HL-60 (cell line): ENCODE data around the gene TRIM25.

Source experiments
- POLR2AphosphoS5 ChIP-seq: IDR thresholded peaks from 2 replicates; pipeline ENCODE4 v1.6.1; 2012; ENCODE audit warnings: low read depth
- TF ChIP-seq, protein P1 (sequence below): IDR thresholded peaks from one replicate; pipeline ENCODE4 v1.5.1; 2011; ENCODE audit warnings: low read length, control low read depth, inconsistent platforms; ENCODE audit not compliant: insufficient read depth
- TF ChIP-seq, protein P2 (sequence below): IDR thresholded peaks from 2 replicates; pipeline ENCODE4 v1.6.1; 2012; ENCODE audit warnings: low read depth; ENCODE audit not compliant: insufficient replicate concordance

GRCh38 chr17:56893503-56893902 lies 20.3 kb downstream of the TRIM25 start:
- TF ChIP-seq, protein P1, sequence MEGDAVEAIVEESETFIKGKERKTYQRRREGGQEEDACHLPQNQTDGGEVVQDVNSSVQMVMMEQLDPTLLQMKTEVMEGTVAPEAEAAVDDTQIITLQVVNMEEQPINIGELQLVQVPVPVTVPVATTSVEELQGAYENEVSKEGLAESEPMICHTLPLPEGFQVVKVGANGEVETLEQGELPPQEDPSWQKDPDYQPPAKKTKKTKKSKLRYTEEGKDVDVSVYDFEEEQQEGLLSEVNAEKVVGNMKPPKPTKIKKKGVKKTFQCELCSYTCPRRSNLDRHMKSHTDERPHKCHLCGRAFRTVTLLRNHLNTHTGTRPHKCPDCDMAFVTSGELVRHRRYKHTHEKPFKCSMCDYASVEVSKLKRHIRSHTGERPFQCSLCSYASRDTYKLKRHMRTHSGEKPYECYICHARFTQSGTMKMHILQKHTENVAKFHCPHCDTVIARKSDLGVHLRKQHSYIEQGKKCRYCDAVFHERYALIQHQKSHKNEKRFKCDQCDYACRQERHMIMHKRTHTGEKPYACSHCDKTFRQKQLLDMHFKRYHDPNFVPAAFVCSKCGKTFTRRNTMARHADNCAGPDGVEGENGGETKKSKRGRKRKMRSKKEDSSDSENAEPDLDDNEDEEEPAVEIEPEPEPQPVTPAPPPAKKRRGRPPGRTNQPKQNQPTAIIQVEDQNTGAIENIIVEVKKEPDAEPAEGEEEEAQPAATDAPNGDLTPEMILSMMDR = no peak
- TF ChIP-seq, protein P2, sequence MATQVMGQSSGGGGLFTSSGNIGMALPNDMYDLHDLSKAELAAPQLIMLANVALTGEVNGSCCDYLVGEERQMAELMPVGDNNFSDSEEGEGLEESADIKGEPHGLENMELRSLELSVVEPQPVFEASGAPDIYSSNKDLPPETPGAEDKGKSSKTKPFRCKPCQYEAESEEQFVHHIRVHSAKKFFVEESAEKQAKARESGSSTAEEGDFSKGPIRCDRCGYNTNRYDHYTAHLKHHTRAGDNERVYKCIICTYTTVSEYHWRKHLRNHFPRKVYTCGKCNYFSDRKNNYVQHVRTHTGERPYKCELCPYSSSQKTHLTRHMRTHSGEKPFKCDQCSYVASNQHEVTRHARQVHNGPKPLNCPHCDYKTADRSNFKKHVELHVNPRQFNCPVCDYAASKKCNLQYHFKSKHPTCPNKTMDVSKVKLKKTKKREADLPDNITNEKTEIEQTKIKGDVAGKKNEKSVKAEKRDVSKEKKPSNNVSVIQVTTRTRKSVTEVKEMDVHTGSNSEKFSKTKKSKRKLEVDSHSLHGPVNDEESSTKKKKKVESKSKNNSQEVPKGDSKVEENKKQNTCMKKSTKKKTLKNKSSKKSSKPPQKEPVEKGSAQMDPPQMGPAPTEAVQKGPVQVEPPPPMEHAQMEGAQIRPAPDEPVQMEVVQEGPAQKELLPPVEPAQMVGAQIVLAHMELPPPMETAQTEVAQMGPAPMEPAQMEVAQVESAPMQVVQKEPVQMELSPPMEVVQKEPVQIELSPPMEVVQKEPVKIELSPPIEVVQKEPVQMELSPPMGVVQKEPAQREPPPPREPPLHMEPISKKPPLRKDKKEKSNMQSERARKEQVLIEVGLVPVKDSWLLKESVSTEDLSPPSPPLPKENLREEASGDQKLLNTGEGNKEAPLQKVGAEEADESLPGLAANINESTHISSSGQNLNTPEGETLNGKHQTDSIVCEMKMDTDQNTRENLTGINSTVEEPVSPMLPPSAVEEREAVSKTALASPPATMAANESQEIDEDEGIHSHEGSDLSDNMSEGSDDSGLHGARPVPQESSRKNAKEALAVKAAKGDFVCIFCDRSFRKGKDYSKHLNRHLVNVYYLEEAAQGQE = no peak
- no peak for TF ChIP-seq POLR2AphosphoS5
